H9 (cell line): ENCODE data around the gene ANGEL1. TPM values are rescaled to one million over a fixed set of nuclear protein-coding genes. Genes with fewer than 3 reads are reported as not detected.

Experiments
- DNase-seq: peaks from one replicate; pipeline ENCODE4 v3.0.0-alpha.2; 2017
- H2AFZ ChIP-seq: one replicate; pipeline ENCODE4 v1.6.1; 2013; ENCODE audit warnings: mild to moderate bottlenecking, low read length, control low read depth, moderate library complexity
- H2AK5ac ChIP-seq: 2 replicates; pipeline ENCODE4 v1.6.1; 2013; ENCODE audit warnings: low read length, control low read depth, mixed read lengths; ENCODE audit not compliant: insufficient read length
- H2BK120ac ChIP-seq: one replicate; pipeline ENCODE4 v1.6.1; 2013; ENCODE audit warnings: low read depth, mild to moderate bottlenecking, low read length, control low read depth, inconsistent platforms; ENCODE audit not compliant: poor library complexity, severe bottlenecking
- H2BK12ac ChIP-seq: 2 replicates; pipeline ENCODE4 v1.6.1; 2013; ENCODE audit warnings: low read length, control low read depth, mixed read lengths, low read depth; ENCODE audit not compliant: insufficient read length
- H2BK15ac ChIP-seq: 2 replicates; pipeline ENCODE4 v1.6.1; 2013; ENCODE audit warnings: low read depth, low read length, control low read depth
- H2BK20ac ChIP-seq: one replicate; pipeline ENCODE4 v1.6.1; 2013; ENCODE audit warnings: low read depth, mild to moderate bottlenecking, low read length, control low read depth, inconsistent platforms; ENCODE audit not compliant: poor library complexity, severe bottlenecking
- H2BK5ac ChIP-seq: 2 replicates; pipeline ENCODE4 v1.6.1; 2013; ENCODE audit warnings: low read length, control low read depth, mixed read lengths; ENCODE audit not compliant: insufficient read length
- H3K14ac ChIP-seq: 2 replicates; pipeline ENCODE4 v1.6.1; 2013; ENCODE audit warnings: low read length, control low read depth; ENCODE audit not compliant: insufficient read depth
- H3K18ac ChIP-seq: 2 replicates; pipeline ENCODE4 v1.6.1; 2013; ENCODE audit warnings: low read depth, mild to moderate bottlenecking, mixed read lengths, low read length, control low read depth; ENCODE audit not compliant: insufficient read length
- H3K23ac ChIP-seq: 2 replicates; pipeline ENCODE4 v1.6.1; 2013; ENCODE audit warnings: low read length, control low read depth, mixed read lengths, low read depth; ENCODE audit not compliant: insufficient read length
- H3K23me2 ChIP-seq: 2 replicates; pipeline ENCODE4 v1.6.1; 2013; ENCODE audit warnings: low read depth, mild to moderate bottlenecking, mixed read lengths, low read length, control low read depth; ENCODE audit not compliant: insufficient read length, poor library complexity, severe bottlenecking
- H3K27ac ChIP-seq: 2 replicates; pipeline ENCODE4 v1.5.1; 2013; ENCODE audit warnings: low read length, control low read depth, mixed read lengths, low read depth; ENCODE audit not compliant: insufficient read length
- H3K27me3 ChIP-seq: 2 replicates; pipeline ENCODE4 v1.6.1; 2013; ENCODE audit warnings: low read length, control low read depth, inconsistent platforms; ENCODE audit not compliant: insufficient read depth
- H3K4ac ChIP-seq: 2 replicates; pipeline ENCODE4 v1.6.1; 2013; ENCODE audit warnings: low read depth, mild to moderate bottlenecking, control low read depth, inconsistent platforms, low read length, moderate library complexity
- H3K4me1 ChIP-seq: 2 replicates; pipeline ENCODE4 v1.6.1; 2013; ENCODE audit warnings: low read length, control low read depth, inconsistent platforms; ENCODE audit not compliant: insufficient read depth
- H3K4me2 ChIP-seq: 2 replicates; pipeline ENCODE4 v1.6.1; 2013; ENCODE audit warnings: low read length, control low read depth, mixed read lengths; ENCODE audit not compliant: insufficient read length, insufficient read depth
- H3K56ac ChIP-seq: 2 replicates; pipeline ENCODE4 v1.6.1; 2013; ENCODE audit warnings: low read depth, mild to moderate bottlenecking, mixed read lengths, low read length, control low read depth; ENCODE audit not compliant: insufficient read length
- H3K79me1 ChIP-seq: 2 replicates; pipeline ENCODE4 v1.6.1; 2013; ENCODE audit warnings: low read depth, mild to moderate bottlenecking, moderate library complexity, low read length, control low read depth, inconsistent platforms; ENCODE audit not compliant: insufficient read depth, poor library complexity, severe bottlenecking
- H3K79me2 ChIP-seq: 2 replicates; pipeline ENCODE4 v1.6.1; 2013; ENCODE audit warnings: low read length, control low read depth, inconsistent platforms; ENCODE audit not compliant: insufficient read depth
- H3K9ac ChIP-seq: 2 replicates; pipeline ENCODE4 v1.6.1; 2013; ENCODE audit warnings: low read length, control low read depth, mixed read lengths; ENCODE audit not compliant: insufficient read length; ENCODE audit errors: extremely low read depth
- H3K9me3 ChIP-seq: one replicate; pipeline ENCODE4 v1.6.1; 2013; ENCODE audit warnings: low read depth, low read length, inconsistent platforms; ENCODE audit not compliant: control insufficient read depth
- H3T11ph ChIP-seq: one replicate; pipeline ENCODE4 v1.6.1; 2013; ENCODE audit warnings: mild to moderate bottlenecking, low read length, control low read depth, inconsistent platforms
- H4K20me1 ChIP-seq: one replicate; pipeline ENCODE4 v1.6.1; 2013; ENCODE audit not compliant: control insufficient read depth, insufficient read length, insufficient read depth
- H4K5ac ChIP-seq: 2 replicates; pipeline ENCODE4 v1.6.1; 2013; ENCODE audit warnings: low read depth, mild to moderate bottlenecking, mixed read lengths, low read length, control low read depth; ENCODE audit not compliant: insufficient read length
- H4K8ac ChIP-seq: replicated peaks from 2 replicates; pipeline ENCODE4 v1.6.1; 2013; ENCODE audit warnings: low read length, control low read depth, mixed read lengths, low read depth; ENCODE audit not compliant: insufficient read length
- H4K91ac ChIP-seq: 2 replicates; pipeline ENCODE4 v1.6.1; 2013; ENCODE audit warnings: low read depth, mild to moderate bottlenecking, moderate library complexity, mixed read lengths, low read length, control low read depth; ENCODE audit not compliant: insufficient read length
- H3K27ac Mint-ChIP-seq, 3 experiments: 2 replicates in 2 of 3; 3 replicates in 1 of 3; pipeline ENCODE4 v1.8.0; 2020 to 2021; ENCODE audit warnings: mixed read lengths in 3 of 3, mild to moderate bottlenecking in 1 of 3, moderate library complexity in 1 of 3
- H3K27me3 Mint-ChIP-seq: 2 replicates; pipeline ENCODE4 v1.8.0; 2021; ENCODE audit warnings: low read depth, mild to moderate bottlenecking, moderate library complexity, mixed read lengths
- H3K36me3 Mint-ChIP-seq, 3 experiments: 2 replicates in 2 of 3; 3 replicates in 1 of 3; pipeline ENCODE4 v1.8.0; 2020 to 2021; ENCODE audit warnings: low read depth in 3 of 3, mixed read lengths in 3 of 3; ENCODE audit not compliant: insufficient read depth in 1 of 3
- H3K4me1 Mint-ChIP-seq, 2 experiments: 2 replicates each; pipeline ENCODE4 v1.8.0; 2020; ENCODE audit warnings: mixed read lengths in 2 of 2
- H3K4me3 Mint-ChIP-seq, 2 experiments: 2 replicates in 1 of 2; 3 replicates in 1 of 2; pipeline ENCODE4 v1.8.0; 2020 to 2021; ENCODE audit warnings: mild to moderate bottlenecking in 2 of 2, mixed read lengths in 2 of 2, moderate library complexity in 1 of 2
- H3K9me3 Mint-ChIP-seq, 2 experiments: 2 replicates in 1 of 2; 3 replicates in 1 of 2; pipeline ENCODE4 v1.8.0; 2020; ENCODE audit warnings: mild to moderate bottlenecking in 2 of 2, mixed read lengths in 2 of 2, moderate library complexity in 1 of 2
- CTCF ChIP-seq: fragments of 200-600 bp; sonication (generic); conservative IDR thresholded peaks from 3 replicates; pipeline ENCODE4 v1.8.0; 2021; ENCODE audit warnings: antibody characterized with exemption, mild to moderate bottlenecking
- WGBS: extraction: QIAGEN DNeasy Blood & Tissue Kit; methylation state at CpG from one replicate; pipeline ENCODE4 v1.1.7; 2013; ENCODE audit warnings: missing lambda C conversion rate, low lambda C conversion rate, mixed read lengths; ENCODE audit not compliant: insufficient read length; ENCODE audit errors: extremely low coverage; 5-methylcytosine and 5-hydroxymethylcytosine counted together
- total RNA-seq: library from RNA; stranded (reverse); gene quantifications from 2 replicates; pipeline ENCODE4 v1.2.1, GENCODE V29; 2021

ANGEL1 gene
- total RNA-seq, 1 experiment from 2014 or later: 21.5 TPM

GRCh38 chr14:76834241-76834661 lies 21.6 kb upstream of the ANGEL1 start:
- WGBS: no CpG with 5 or more reads among the region's 7 CpGs
- H4K91ac ChIP-seq: no peak overlapping the region
- H3K18ac ChIP-seq: no peak overlapping the region
- H3K14ac ChIP-seq: no peak overlapping the region
- Mint-ChIP-seq H3K27ac (no peak overlapping the region), H3K27me3 (peaks cover 8% of the 10 kb centered on the region), H3K4me1 (peaks cover 19 to 30% of the 10 kb centered on the region in 2 experiments), H3K4me3 (no peak overlapping the region), H3K36me3 (no peaks in the 10 kb centered on the region), H3K9me3 (no peaks in the 10 kb centered on the region)
- no peaks in the 10 kb centered on the region for H3K79me2 ChIP-seq
- H2BK20ac ChIP-seq: no peak overlapping the region
- H3K23ac ChIP-seq: no peak overlapping the region
- H2AFZ ChIP-seq: no peak overlapping the region
- no peak overlapping the region for H3K4ac ChIP-seq
- H3T11ph ChIP-seq: no peak overlapping the region
- no peak overlapping the region for H2BK5ac ChIP-seq
- no peak overlapping the region for H2BK120ac ChIP-seq
- no peak overlapping the region for H4K8ac ChIP-seq
- no peaks in the 10 kb centered on the region for H4K20me1 ChIP-seq
- no peaks in the 10 kb centered on the region for H3K9me3 ChIP-seq
- H2AK5ac ChIP-seq: no peak overlapping the region
- no peak for DNase-seq
- H3K27ac ChIP-seq: no peak overlapping the region
- no peak overlapping the region for H4K5ac ChIP-seq
- no peak for TF ChIP-seq CTCF
- H3K9ac ChIP-seq: no peak overlapping the region
- H3K56ac ChIP-seq: no peak overlapping the region
- H3K27me3 ChIP-seq: no peaks in the 10 kb centered on the region
- H2BK12ac ChIP-seq: no peak overlapping the region
- H3K79me1 ChIP-seq: no peaks in the 10 kb centered on the region
- no peaks in the 10 kb centered on the region for H3K4me1 ChIP-seq
- H3K23me2 ChIP-seq: no peaks in the 10 kb centered on the region
- H3K4me2 ChIP-seq: no peak overlapping the region
- H2BK15ac ChIP-seq: no peak overlapping the region
